ENCODE data around the gene AARSD1. TPM values are rescaled to one million over a fixed set of nuclear protein-coding genes. Genes with fewer than 3 reads are reported as not detected.
"Not testable (repeated sequence)": the region's sequence is repeated elsewhere in the genome, so short reads cannot be mapped to it uniquely, and the experiment has no call there.

AARSD1 gene
- polyA plus RNA-seq, 3 donors: 57.3 to 76.0 (median 60.5) TPM

DNA sequence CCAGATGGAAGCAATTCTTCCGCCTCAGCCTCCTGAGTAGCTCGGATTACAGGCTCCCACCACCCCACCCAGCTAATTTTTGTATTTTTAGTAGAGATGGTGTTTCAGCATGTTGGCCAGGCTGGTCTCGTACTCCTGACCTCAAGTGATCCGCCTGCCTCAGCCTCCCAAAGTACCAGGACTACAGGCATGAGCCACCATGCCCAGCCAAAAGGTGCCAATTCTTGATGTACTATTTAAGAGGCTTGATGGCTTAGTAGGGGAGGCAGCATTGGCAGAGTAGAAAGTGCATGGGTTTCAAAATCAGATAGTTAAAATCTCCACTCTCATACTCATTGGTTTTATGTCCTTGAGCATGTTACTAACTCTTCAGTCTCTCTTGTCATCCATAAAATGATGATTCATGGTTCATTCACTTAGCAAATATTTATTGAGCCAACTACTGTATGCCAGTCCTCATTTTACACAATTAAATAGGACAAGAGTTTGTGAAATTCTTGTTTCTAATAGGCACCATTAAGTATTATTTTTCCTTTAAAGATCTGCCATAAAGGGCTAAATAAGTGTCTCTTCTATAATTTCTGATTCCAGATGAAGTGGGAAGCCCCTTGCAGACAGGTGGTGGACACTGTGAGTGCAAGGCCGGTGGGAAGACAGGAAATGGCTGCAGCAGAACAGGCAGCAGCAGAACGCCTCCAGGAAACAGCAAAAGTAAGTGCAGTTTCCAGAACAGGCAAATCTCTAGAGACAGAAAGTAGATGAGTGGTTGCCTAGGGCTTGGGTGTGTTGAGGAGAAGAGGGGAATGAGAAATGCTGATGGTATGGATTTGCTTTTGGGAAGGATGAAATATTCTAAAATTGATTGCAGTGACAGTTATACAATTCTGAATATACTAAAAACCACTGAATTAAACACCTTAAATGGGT, 25.7 kb upstream of the AARSD1 start:
- DNase-seq (ENCODE audit: extremely low read depth in 1 of 11, low read depth in 9 of 11, low spot score in 4 of 11): no peak

DNA sequence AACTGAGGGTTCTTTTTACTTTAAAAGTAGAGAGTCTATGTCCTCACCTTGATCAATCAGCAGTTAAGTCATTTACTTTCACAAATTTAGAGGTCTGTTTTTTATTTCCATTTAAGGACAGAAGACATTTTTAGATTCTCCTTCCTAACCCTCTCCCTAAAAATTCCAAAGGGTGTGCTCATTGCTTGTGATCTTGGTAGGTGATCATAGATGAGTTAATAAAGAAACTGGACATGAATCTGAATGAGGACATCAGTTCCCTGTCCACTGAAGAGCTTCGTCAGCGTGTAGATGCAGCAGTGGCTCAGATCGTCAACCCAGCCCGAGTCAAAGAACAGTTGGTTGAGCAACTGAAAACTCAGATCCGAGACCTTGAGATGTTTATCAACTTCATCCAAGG, 24.9 kb upstream of the AARSD1 start:
- DNase-seq (ENCODE audit: extremely low read depth in 1 of 11, low read depth in 9 of 11, low spot score in 4 of 11): no peak

DNA sequence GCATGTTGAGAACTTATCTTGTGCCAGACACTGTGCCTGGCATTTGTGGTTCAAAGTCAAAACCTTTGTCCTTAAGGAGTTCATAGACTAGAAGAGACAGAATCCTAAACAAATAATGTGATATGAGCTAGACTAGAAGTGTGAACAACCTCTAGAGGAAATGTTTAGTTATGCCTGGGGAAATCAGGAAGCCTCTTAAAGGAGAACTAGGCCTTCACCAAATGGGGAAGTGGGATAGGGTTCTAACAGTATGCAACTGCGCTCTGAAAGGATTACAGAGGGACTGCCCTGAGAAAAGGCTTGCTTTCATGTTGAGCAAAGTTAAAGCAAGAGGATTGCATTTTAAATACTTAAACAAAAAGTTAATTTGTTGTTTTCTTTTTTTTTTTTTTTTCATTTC, 21.0 kb upstream of the AARSD1 start:
- no peak for DNase-seq (ENCODE audit: extremely low read depth in 1 of 11, low read depth in 9 of 11, low spot score in 4 of 11)

DNA sequence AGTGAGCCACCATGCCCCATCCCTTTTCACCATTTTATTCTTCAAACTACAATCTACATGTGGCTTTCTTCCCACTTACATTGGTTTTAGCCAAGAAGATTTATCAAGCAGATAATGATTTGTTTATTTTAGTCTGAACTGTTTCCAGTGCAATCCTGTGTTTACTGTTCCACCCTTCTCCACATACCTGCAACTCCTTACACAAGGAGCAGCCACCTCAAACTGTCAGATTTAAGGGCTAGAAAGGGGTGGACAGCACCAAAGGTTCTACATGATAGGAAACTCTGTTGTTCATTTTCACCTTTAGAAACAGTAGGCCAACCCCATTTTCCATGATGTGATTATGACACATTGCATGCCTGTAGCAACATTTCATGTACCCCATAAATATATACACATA, 18.0 kb upstream of the AARSD1 start:
- DNase-seq (ENCODE audit: extremely low read depth in 1 of 11, low read depth in 9 of 11, low spot score in 4 of 11): no peak

DNA sequence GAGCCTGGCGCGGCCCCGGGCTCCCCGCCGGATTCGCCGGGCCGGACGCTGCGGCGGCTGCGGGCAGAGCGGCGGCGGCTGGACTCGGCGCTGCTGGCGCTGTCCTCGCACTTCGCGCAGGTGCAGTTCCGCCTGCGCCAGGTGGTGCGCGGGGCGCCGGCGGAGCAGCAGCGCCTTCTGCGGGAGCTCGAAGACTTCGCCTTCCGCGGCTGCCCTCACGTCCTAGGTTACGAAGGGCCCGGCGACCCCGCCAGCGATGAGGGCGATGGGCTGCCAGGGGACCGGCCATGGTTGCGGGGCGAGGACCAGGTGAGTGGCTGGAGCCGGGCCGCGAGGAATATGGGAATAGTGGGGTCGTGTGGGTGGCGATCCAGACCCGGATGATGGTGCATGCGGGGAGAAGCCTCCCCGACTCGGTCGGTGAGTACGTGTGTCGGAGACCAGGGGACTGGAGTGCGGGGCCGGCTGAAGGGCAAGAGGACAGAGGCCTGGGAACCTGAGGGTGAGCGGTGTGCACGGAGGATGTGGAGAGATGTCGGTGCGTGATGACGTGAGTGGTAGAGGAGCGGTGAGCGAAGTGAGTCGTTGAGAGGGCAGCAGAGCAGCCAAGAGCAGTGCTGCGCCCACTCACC, 16.6 kb upstream of the AARSD1 start:
- peak in 1 of 11 donors; percentile 31 for DNase-seq (ENCODE audit: extremely low read depth in 1 of 11, low read depth in 9 of 11, low spot score in 4 of 11)

DNA sequence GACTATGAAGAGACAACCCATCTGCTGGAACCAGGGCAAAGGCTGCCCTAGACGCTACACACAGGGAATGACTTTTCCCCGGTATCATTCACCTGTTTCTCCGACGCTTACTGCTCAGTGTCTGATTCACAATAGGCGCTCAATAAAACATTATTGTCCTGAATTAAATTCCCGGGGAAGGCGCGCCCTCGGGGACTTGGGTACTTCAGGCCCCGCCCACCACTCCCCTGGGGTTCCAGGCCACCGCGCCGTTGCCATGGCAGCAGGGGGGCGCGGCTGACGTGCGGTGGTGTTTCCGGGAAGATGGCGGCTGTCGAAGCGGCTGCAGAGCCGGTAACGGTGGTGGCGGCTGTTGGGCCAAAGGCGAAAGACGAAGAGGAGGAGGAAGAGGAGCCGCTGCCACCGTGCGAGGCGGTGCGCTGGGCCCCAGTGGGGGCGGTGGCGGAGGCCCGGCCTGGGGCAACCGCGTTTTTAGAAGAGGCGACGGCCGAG, 16.1 kb upstream of the AARSD1 start, which contains the start of gene RUNDC1:
RUNDC1 (plus strand) TSS at position 292 of the 492 bp plus-strand sequence; CDS start at position 304, 12 bp downstream.
- peak; percentile 77 to 91 (median 83) for DNase-seq (ENCODE audit: extremely low read depth in 1 of 11, low read depth in 9 of 11, low spot score in 4 of 11)

DNA sequence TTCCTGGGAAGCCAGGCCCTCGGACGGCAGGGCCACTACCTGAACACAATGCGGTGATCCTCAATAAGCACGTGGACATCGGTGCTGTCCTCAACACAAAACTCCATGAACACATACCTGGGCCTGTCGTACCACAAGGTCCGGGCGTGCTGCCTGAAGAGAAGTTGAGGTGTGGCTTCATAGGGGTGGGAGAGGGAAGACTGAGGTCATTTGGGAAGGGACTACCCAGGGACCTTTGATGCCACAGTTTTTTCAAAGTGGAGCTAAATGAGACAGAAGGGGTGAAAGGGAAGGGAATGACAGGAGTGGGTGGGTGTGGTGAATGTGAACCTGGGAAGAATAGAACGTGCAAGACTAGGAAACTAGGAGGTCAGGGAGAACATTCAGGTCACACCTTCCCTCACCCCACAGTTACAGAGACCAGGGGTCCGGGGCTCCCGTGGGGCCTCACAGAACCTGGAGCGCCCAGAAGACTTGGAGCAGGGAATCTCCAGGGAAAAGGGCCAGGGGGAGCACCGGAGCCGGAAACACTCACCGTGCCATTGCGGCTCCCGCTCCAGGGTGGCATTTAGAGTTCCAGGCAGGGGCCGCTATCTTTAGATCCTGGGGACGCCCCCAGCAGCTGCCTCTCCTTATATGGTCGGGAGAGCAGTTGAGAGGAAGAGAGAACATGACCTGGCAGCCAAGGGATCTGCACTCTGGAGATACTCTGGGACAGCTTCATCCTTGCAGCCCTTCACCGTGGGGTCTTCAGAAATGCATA, 15.4 kb upstream of the AARSD1 start, which contains the start of gene PTGES3L:
PTGES3L (minus strand) TSS at position 570 of the 763 bp plus-strand sequence; CDS start at position 543, 27 bp downstream.
- DNase-seq (ENCODE audit: extremely low read depth in 1 of 11, low read depth in 9 of 11, low spot score in 4 of 11): peak in 1 of 11 donors; percentile 28

GRCh38 chr17:42975701-42976100, 11.4 kb upstream of the AARSD1 start:
- not testable (repeated sequence) for DNase-seq (ENCODE audit: extremely low read depth in 1 of 11, low read depth in 9 of 11, low spot score in 4 of 11)

- no peak for DNase-seq (ENCODE audit: extremely low read depth in 1 of 11, low read depth in 9 of 11, low spot score in 4 of 11)
These were observed 11.0 kb upstream of the AARSD1 start for GRCh38 chr17:42975265-42975664.

GRCh38 chr17:42973323-42973722, 9.1 kb upstream of the AARSD1 start:
- DNase-seq (ENCODE audit: extremely low read depth in 1 of 11, low read depth in 9 of 11, low spot score in 4 of 11): not testable (repeated sequence)

GRCh38 chr17:42971589-42971988, 7.3 kb upstream of the AARSD1 start:
- DNase-seq (ENCODE audit: extremely low read depth in 1 of 11, low read depth in 9 of 11, low spot score in 4 of 11): no peak

- peak in 2 of 11 donors; percentile 15 to 30 for DNase-seq (ENCODE audit: extremely low read depth in 1 of 11, low read depth in 9 of 11, low spot score in 4 of 11)
These were observed 4.8 kb upstream of the AARSD1 start for GRCh38 chr17:42969001-42969581.

- DNase-seq (ENCODE audit: extremely low read depth in 1 of 11, low read depth in 9 of 11, low spot score in 4 of 11): no peak
These were observed 3.7 kb upstream of the AARSD1 start for GRCh38 chr17:42967925-42968324.

DNA sequence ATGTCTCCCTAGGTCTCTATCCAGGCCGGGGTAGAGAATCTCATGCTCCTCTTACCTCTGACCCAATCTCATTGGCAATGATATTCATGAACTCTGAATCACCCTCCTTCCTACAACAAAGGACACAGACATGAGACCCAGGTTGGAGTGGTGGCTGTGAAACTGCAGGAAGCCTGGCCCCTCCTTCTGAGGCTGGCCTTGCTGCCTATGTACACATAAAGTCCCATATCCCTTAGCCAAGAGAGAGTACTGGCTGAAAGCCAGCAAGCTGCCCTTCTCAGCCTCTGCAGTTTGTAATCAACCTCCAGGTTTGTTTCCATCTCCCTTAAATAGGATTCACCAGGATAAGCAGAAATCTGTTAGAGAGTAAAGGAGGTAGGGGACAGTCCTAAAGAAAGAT, 10.6 kb downstream of the AARSD1 start:
- DNase-seq (ENCODE audit: extremely low read depth in 1 of 11, low read depth in 9 of 11, low spot score in 4 of 11): no peak

DNA sequence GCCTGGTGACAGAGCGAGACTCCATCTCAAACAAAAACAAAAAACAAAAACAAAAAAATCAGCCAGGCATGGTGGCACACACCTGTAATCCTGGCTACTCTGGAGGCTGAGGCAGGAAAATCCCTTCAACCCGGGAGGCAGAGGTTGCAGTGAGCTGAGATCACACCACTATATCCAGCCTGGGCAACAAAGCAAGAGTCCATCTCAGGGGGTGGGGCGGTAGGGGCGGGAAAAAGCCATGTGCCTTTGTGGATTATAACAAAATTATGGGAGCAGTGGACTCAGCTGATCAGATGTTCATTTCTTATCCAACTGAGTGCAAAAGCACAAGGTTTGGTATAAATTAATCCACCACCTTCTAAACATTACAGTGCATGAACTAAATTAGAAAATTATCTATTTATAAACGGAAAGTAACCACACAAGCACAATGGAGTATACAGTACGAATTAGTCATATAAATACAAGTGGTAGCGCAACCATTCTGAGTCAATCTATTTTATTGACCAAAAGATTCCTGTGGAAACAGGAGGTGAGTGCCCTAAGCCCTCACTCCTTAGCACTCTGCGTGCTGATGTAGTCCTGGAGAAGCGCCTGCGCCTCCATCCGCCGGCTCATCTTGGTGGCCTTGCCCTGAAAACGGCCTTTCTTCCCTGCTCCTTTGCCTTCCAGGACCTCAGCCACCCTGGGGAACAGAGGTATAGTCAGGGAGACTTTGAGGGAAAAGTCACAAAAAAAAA, 14.0 kb downstream of the AARSD1 start:
- DNase-seq (ENCODE audit: extremely low read depth in 1 of 11, low read depth in 9 of 11, low spot score in 4 of 11): no peak

- DNase-seq (ENCODE audit: extremely low read depth in 1 of 11, low read depth in 9 of 11, low spot score in 4 of 11): no peak
These were observed 17.4 kb downstream of the AARSD1 start for GRCh38 chr17:42946812-42947211.

GRCh38 chr17:42944211-42944610, 20.0 kb downstream of the AARSD1 start:
- no peak for DNase-seq (ENCODE audit: extremely low read depth in 1 of 11, low read depth in 9 of 11, low spot score in 4 of 11)

Data from renal cortex interstitium (tissue), 11 donors.